ENCODE data around the gene INHA. TPM values are rescaled to one million over a fixed set of nuclear protein-coding genes. Genes with fewer than 3 reads are reported as not detected.

The INHA gene
- total RNA-seq, 1 experiment from 2014 or later: 1.2 TPM

DNA sequence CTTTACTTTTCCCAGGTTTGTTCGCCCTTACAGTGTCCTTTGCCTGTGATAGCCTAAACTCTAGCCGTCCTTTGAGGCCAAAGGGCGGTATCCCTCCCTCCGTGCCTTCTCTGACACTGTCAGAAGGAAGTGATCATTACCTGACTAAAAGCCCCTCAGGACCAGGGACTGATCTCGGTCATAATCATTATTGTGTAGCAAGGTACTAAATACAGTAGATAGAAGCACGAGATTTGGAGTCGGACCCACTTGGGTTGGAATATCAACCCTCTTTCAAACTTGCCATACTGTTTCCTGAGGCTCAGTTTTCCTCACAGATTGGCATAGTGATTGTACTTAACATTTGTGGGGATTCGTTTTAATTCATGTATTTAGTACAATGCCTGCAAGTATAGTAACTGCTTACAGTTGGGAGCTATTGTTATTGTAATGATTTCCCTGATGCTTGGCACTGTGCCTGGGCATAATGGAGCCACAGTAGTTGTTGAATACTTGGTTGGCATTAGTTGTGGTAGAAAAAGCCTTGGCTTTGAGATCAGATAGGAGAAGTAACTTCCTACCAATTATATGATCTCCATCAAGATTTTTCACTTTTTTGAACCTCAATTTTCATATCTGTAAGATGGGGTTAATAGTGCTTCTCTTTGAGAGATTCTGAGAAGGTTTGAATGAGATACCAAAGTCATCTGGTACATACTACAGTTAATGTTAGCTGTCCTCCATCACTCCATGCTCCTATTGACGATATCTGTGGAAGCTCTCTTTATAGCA lies 26.4 kb downstream of the INHA start:
- ChIA-PET POLR2A (interaction anchor here (0.6 to 4.0 kb wide), 28 partner anchors 10 to 1922 kb away, joined by 3 to 49 read pairs (median 4); partner anchors contain the start of genes ANKZF1, ATG9A, CHPF and CNPPD1), CTCF (interaction anchor here (0.6 to 2.7 kb wide), 5 partner anchors 36 to 475 kb away, joined by 3 to 15 read pairs (median 4); no protein-coding TSS in a partner anchor)
- Mint-ChIP-seq H3K27ac (ENCODE audit: low read depth, unreplicated experiment) (peak overlapping the region; percentile 98), H3K27me3 (ENCODE audit: insufficient read depth, unreplicated experiment) (no peaks in the 10 kb centered on the region), H3K4me1 (ENCODE audit: insufficient read depth, unreplicated experiment) (no peaks in the 10 kb centered on the region), H3K4me3 (ENCODE audit: unreplicated experiment) (peak overlapping the region; percentile 96), H3K9me3 (ENCODE audit: unreplicated experiment) (no peaks in the 10 kb centered on the region), H3K36me3 (ENCODE audit: insufficient read depth, unreplicated experiment) (peaks cover 15% of the 10 kb centered on the region)
- TSS peak; percentile 72 for BruUV-seq (replicated peaks)
- peak; percentile 10 for DNase-seq (ENCODE audit: unreplicated experiment)
- TF ChIP-seq, protein P1, sequence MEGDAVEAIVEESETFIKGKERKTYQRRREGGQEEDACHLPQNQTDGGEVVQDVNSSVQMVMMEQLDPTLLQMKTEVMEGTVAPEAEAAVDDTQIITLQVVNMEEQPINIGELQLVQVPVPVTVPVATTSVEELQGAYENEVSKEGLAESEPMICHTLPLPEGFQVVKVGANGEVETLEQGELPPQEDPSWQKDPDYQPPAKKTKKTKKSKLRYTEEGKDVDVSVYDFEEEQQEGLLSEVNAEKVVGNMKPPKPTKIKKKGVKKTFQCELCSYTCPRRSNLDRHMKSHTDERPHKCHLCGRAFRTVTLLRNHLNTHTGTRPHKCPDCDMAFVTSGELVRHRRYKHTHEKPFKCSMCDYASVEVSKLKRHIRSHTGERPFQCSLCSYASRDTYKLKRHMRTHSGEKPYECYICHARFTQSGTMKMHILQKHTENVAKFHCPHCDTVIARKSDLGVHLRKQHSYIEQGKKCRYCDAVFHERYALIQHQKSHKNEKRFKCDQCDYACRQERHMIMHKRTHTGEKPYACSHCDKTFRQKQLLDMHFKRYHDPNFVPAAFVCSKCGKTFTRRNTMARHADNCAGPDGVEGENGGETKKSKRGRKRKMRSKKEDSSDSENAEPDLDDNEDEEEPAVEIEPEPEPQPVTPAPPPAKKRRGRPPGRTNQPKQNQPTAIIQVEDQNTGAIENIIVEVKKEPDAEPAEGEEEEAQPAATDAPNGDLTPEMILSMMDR (IDR thresholded peaks at IDR 0.05; ENCODE audit: unreplicated experiment): no peak
- intact Hi-C loops (cut with micrococcal nuclease): loop anchor here (5.0 kb wide), 1 partner anchor 89 kb away; no protein-coding TSS in a partner anchor

DNA sequence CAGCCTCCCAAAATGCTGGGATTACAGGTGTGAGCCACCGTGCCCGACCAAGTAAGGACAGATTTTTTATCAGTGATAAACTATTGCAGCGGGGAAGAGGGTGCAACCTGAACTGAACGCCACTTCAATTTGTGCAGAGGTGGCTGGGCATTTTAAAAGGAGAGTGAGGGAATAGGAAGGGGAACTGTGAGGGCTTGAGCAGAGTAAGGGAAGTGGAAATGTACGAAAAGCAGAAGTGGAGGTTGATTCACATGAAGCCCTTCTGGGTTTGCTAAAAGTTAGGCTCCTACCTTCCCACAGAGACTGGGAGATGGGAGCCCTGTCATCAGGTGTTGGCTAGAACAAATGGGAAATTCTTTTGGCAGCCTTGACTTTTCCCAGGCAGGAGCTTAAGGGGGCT lies 31.7 kb downstream of the INHA start:
- no peaks in the 10 kb centered on the region for H3K9me3 Mint-ChIP-seq (ENCODE audit: unreplicated experiment)
- peaks cover 38% of the 10 kb centered on the region for H3K36me3 Mint-ChIP-seq (ENCODE audit: insufficient read depth, unreplicated experiment)
- CTCF ChIA-PET: interaction anchor here (0.5 to 1.3 kb wide), 5 partner anchors 42 to 698 kb away, joined by 3 to 6 read pairs (median 3); no protein-coding TSS in a partner anchor
- H3K27ac Mint-ChIP-seq (ENCODE audit: low read depth, unreplicated experiment): peak overlapping the region; percentile 71
- no peak overlapping the region for H3K4me3 Mint-ChIP-seq (ENCODE audit: unreplicated experiment)
- intact Hi-C loops (cut with micrococcal nuclease): no loop called here
- POLR2A ChIA-PET: no interaction called here
- no peak for DNase-seq (ENCODE audit: unreplicated experiment)
- TF ChIP-seq, protein P1 (IDR thresholded peaks at IDR 0.05; ENCODE audit: unreplicated experiment): no peak
- no TSS peak for BruUV-seq (replicated peaks)
- no peaks in the 10 kb centered on the region for H3K27me3 Mint-ChIP-seq (ENCODE audit: insufficient read depth, unreplicated experiment)
- no peaks in the 10 kb centered on the region for H3K4me1 Mint-ChIP-seq (ENCODE audit: insufficient read depth, unreplicated experiment)

DNA sequence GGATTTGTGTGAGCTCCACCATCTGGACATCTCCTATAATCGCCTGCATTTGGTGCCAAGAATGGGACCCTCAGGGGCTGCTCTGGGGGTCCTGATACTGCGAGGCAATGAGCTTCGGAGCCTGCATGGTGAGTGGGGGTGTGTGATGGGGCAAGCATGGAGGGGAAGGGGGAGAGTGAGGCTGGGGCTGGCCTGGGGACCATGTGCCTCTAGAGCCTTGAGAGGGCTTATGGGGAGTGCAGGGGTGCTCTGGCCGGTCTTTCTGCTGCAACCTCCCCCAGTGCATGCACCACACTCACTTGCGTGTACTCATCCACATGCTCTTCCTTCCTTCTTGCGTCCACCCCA lies 33.5 kb downstream of the INHA start:
- DNase-seq (ENCODE audit: unreplicated experiment): no peak

DNA sequence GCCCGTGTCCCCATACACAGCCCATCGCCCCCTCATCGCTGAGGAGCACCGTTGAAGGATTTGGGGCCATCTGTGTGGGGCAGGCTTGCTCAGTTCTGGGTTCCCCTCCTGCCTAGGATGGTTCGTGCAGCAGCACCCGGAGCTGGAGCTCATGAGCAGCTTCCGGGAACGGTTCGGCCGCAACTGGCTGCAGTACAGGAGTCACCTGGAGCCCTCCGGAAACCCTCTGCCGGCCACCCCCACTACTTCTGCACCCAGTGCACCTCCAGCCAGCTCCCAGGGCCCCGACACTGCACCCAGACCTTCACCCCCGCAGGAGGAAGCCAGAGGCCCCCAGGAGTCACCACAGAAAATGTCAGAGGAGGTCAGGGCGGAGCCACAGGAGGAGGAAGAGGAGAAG lies 35.8 kb downstream of the INHA start:
- TF ChIP-seq, protein P1 (IDR thresholded peaks at IDR 0.05; ENCODE audit: unreplicated experiment): no peak
- CTCF ChIA-PET: interaction anchor here (0.6 kb wide), 1 partner anchor 131 kb away, joined by 3 read pairs; no protein-coding TSS in a partner anchor
- intact Hi-C loops (cut with micrococcal nuclease): no loop called here
- DNase-seq (ENCODE audit: unreplicated experiment): no peak
- Mint-ChIP-seq H3K9me3 (ENCODE audit: unreplicated experiment) (no peaks in the 10 kb centered on the region), H3K27ac (ENCODE audit: low read depth, unreplicated experiment) (no peak overlapping the region), H3K4me3 (ENCODE audit: unreplicated experiment) (no peak overlapping the region), H3K36me3 (ENCODE audit: insufficient read depth, unreplicated experiment) (peaks cover 34% of the 10 kb centered on the region), H3K27me3 (ENCODE audit: insufficient read depth, unreplicated experiment) (no peaks in the 10 kb centered on the region), H3K4me1 (ENCODE audit: insufficient read depth, unreplicated experiment) (no peaks in the 10 kb centered on the region)
- BruUV-seq (replicated peaks): no TSS peak
- POLR2A ChIA-PET: interaction anchor here (0.7 kb wide), 1 partner anchor 10 kb away, joined by 3 read pairs; the partner anchor contains the start of gene STK11IP

More for the DNA sequence above, 33.5 kb downstream of the INHA start:
- peaks cover 36% of the 10 kb centered on the region for H3K36me3 Mint-ChIP-seq (ENCODE audit: insufficient read depth, unreplicated experiment)
- no peaks in the 10 kb centered on the region for H3K4me1 Mint-ChIP-seq (ENCODE audit: insufficient read depth, unreplicated experiment)
- no peak overlapping the region for H3K27ac Mint-ChIP-seq (ENCODE audit: low read depth, unreplicated experiment)
- no peaks in the 10 kb centered on the region for H3K9me3 Mint-ChIP-seq (ENCODE audit: unreplicated experiment)
- BruUV-seq (replicated peaks): no TSS peak
- ChIA-PET POLR2A (no interaction called here), CTCF (interaction anchor here (0.6 to 0.7 kb wide), 2 partner anchors 43 to 146 kb away, joined by 3 read pairs; no protein-coding TSS in a partner anchor)
- no peak overlapping the region for H3K4me3 Mint-ChIP-seq (ENCODE audit: unreplicated experiment)
- intact Hi-C loops (cut with micrococcal nuclease): no loop called here
- TF ChIP-seq, protein P1 (IDR thresholded peaks at IDR 0.05; ENCODE audit: unreplicated experiment): no peak
- H3K27me3 Mint-ChIP-seq (ENCODE audit: insufficient read depth, unreplicated experiment): no peaks in the 10 kb centered on the region

Data from MCF 10A (cell line).